Esophagus muscularis mucosa (tissue), 3 donors: ENCODE results near the gene DNAJC25.
A peak's percentile ranks its signal among the peaks of the same experiment; 100 is the strongest.

ENCODE experiments used
- CTCF ChIP-seq, 3 experiments: fragments of 200-600 bp in 2 of 3; fragments of 450-650 bp in 1 of 3; sonication (generic) in 2 of 3; IDR thresholded peaks; one replicate each; pipeline ENCODE4 v1.5.1; 2017 to 2019; ENCODE audit warnings: antibody characterized with exemption in 3 of 3, mild to moderate bottlenecking in 2 of 3, moderate library complexity in 1 of 3
- POLR2AphosphoS5 ChIP-seq, 2 donors: sonication (generic); formaldehyde crosslinking; IDR thresholded peaks; one replicate each; pipeline ENCODE4 v1.6.1; 2017; ENCODE audit warnings: antibody characterized with exemption in 2 of 2

DNA sequence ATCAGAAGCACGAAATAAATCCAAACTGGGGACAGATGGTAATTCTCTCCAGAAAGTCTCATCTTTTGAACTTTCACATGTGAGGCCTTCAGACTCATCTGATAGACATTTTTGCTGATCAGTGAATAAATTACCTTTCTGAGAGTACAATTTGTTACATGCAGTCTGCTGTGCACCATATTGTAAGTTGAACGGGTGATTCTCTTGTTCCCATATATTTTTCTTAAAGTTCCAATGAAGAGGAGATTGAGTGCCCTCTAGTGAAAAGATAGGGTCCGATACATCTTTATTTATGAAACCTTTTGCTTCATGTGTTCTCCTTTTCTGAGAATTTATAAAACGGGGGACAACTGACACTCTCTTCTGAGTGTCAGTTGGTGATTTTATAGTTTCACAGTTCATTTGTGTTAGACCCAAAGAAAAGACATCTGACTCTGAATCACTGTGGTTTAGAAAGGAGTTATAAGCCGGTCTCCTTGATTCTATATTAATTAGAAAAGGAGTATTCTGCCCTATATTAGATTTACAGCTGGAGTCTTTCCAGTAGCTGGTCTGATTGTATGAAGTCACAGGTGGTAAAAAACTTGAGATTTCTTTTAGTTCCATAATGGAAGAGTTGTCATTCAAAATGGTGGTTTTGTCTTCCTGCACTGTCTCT, 60.7 kb downstream of the DNAJC25 start:
- TF ChIP-seq CTCF (IDR thresholded peaks at IDR 0.05) (peak in 1 of 3 experiments; percentile 30), POLR2AphosphoS5 (IDR thresholded peaks at IDR 0.05) (no peak)
